Measurements from ENCODE around the gene CLDN5.
"Not testable (repeated sequence)": the region's sequence is repeated elsewhere in the genome, so short reads cannot be mapped to it uniquely, and the experiment has no call there.

CLDN5 gene

DNA sequence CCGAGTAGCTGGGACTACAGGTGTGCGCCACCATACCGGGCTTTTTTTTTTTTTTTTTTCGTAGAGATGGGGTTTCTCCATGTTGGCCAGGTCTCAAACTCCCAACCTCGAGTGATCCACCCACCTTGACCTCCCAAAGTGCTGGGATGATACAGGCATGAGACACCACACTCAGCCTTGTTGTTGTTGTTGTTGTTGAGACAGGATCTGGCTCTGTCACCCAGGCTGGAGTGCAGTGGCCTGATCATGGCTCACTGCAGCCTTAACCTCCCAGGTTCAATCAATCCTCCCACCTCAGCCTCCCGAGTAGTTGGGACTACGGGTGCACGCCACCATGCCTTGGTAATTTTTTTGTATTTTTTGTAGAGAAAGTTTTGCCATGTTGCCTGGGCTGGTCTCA lies 23.4 kb upstream of the CLDN5 start:
- no peak for DNase-seq

DNA sequence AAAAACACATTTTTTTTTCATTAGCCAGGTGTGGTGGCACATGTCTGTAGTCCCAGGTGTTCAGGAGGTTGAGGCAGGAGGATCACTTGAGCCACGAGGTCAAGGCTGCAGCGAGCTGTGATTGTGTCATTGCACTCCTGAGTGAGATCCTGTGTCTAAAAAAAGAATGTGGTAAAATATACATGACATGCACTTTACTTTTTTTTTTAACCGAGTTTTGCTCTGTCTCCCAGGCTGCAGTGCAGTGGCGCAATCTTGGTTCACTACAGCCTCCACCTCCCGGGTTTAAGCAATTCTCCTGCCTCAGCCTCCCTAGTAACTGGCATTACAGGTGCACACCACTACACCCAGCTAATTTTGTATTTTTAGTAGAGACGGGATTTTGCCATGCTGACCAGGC lies 22.5 kb upstream of the CLDN5 start:
- DNase-seq, result no peak

DNA sequence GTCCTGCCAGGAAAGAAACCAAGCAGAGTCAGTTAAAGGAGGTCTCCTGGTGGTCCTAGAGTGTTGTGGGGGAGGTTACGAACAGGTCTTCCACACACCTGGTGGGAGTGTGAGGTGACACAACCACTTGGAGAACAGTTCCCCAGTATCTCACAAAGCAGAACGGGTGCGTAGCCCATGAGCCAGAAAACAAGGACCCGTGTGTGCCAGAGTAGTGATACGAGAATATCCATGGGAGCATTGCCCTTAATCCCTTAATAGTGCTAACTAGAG lies 21.7 kb upstream of the CLDN5 start:
- no peak for DNase-seq

GRCh38 chr22:19543970-19544708 lies 19.9 kb upstream of the CLDN5 start:
- no peak for DNase-seq

DNA sequence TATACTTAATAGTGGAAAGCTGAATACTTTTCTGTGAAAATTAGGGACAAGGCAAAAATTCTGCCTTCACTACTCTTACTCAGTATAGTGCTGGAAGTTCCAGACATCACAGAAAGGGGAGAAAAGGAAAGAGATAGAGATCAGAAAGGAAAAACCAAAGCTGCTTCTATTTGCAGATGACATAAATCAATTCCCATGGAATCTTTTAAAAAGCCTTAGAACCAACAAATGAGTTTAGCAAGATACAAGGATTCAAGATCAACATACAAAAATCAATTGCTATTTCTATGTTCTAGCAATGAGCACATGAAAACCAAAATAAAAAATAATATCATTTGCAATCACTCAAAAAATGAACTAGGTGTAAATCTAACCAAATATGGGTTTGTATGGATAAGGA lies 16.2 kb upstream of the CLDN5 start:
- no peak for DNase-seq

DNA sequence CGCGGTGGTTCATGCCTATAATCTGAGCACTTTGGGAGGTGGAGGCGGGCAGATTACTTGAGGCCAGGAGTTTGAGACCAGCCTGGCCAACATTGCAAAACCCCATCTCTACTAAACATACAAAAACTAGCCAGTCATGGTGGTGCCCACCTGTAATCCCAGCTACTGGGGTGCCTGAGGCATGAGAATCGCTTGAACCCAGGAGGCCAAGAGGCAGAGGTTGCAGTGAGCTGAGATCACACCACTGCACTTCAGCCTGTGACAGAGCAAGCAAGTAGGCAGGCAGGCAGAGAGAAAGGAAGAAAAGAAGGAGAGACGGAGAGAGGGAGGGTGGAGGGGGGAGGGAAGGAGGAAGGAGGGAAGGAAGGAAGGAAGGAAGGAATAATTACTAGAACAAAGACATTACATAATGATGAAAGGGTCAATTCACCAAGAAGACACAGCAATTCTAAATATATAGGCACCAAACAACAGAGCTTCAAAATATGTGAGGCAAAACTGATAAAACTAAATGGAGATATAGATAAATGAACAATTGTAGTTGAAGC lies 13.8 kb upstream of the CLDN5 start:
- no peak for DNase-seq

DNA sequence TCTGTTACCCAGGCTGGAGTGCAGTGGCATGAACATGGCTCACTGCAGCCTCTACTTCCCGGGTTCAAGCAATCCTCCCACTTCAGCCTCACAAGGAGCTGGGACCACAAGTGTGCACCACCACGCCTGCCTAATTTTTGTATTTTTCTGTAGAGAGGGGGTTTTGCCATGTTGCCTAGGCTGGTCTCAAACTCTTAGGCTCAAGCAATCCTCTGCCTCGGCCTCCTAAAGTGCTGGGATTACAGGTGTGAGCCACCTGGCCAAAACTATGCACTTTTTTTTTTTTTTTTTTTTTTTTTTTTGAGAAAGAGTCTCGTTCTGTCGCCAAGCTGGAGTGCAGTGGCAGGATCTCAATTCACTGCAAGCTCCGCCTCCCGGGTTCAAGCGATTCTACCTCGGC lies 12.4 kb upstream of the CLDN5 start:
- no peak for DNase-seq

DNA sequence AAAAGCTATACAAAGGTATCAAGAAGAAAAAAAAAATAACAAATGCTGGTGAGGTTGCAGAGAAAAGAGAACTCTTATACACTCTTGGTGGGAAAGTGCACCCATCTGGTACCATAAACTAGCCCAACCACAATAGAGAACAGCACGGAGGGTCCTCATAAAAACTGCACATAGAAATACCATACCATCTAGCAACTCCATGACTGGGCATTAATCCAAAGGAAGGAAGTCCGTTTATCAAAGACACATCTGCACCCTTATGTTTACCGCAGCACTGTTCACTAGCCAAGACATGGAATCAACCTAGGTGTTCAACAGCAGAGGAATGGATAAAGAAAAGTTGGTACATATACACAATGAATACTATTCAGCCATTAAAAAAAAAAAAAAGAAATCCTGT lies 10.8 kb upstream of the CLDN5 start:
- DNase-seq, result no peak

- no peak for DNase-seq
These were observed 9.6 kb upstream of the CLDN5 start for GRCh38 chr22:19533857-19534256.

GRCh38 chr22:19533049-19533626 lies 8.9 kb upstream of the CLDN5 start:
- no peak for DNase-seq

DNA sequence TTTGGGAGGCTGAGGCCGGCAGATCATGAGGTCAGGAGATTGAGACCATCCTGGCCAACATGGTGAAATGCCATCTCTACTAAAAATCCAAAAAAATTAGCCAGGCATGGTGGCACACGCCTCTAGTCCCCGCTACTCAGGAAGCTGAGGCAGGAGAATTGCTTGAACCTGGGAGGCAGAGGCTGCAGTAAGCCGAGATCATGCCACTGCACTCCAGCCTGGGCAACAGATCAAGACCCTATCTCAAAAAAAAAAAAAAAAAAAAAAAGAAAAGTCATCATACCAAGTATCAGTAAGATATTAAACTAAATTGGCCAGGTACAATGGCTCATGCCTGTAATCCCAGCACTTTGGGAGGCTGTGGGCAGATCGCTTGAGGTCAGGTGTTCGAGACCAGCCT lies 7.1 kb upstream of the CLDN5 start:
- not testable (repeated sequence) for DNase-seq

DNA sequence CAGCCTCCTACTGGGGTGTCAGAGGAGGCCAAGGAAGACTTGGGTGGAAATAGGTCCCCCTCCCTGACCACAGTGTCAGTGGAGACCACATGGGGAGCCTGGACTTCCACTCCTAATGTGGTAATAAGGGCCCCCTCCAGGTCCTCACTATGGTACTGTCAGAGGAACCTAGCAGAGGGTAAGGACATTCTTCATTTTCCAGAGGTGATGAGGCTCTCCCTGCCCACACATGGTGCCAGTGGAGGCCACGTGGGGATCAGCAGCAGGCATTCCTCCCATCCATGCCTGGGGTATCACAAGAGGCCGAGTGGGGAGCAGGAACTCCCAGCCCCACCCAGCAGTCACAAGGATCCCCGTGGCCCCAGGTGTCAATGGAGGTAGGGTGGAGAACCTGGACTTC lies 6.5 kb upstream of the CLDN5 start:
- no peak for DNase-seq

GRCh38 chr22:19529811-19530210 lies 5.6 kb upstream of the CLDN5 start:
- DNase-seq, result no peak

DNA sequence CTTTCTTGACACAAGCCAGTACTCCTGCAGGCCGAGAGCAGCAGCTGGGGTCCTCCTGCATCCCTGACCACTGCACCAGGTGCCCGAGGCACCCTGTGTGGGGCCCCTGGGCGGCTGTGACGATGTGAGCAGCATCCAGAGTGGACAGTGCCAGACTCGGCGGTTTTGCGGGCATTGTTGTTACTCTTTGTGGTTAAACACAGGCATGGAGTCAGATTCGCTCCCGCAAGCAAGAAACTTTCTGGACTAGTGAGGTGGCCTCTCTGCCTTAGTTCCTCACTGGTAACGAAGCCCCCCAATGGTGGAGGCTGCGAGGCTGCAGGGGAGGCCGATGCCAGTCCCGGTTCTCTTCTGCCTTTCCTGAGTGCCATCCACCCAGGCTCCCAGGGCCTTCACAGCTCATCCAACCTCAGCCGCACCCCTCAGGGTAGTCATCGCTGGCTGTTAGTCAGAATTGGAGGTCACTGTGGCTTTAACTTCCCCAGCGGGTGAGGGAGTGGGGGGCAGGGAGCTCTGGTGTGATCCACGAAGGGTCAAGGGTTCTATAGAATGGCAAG lies 3.7 kb upstream of the CLDN5 start:
- no peak for DNase-seq

DNA sequence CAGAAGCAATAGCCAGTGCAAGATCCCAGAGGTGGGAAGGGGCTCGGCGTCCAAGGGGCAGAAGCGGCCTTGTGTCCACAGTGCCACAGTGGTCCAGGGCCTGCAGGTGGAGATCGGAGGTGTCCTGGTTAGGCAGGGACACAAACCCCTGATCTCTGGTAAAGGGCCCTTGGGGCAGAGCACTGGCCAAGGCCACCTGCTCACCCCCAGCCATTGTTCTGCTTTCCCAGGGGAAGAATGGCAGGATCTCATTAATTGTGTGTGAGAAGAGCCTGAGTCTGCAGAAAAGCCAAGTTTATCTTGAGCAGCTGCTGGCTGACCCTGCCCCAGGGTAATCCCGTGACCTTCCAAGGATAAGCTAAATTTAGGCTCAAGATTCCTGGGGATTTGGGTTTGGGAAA lies 3.1 kb upstream of the CLDN5 start:
- DNase-seq, result no peak

- DNase-seq, result no peak
These were observed 2.5 kb upstream of the CLDN5 start for GRCh38 chr22:19526702-19527111.

- DNase-seq, result no peak
These were observed 2.0 kb upstream of the CLDN5 start for GRCh38 chr22:19526076-19526701.

DNA sequence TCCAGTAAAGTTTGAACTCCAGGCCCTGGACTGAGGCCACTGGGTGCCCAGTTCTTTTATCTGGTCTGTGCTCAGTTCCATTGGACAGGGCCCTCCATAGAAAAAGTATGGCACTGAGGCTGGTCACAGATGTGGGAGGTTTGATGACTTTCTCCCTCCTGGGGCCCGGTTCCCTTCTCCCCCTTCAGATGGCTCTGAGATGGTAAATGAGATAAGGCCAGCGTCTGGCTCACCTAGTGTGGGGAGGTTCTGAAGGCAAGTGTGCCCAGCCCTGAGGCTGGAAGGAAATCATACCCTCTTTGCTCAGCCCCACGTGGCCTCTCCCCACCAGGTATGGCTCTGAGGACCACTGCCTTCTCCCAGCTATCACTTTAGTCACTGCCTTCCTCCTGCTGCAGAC lies 1.5 kb upstream of the CLDN5 start:
- no peak for DNase-seq

DNA sequence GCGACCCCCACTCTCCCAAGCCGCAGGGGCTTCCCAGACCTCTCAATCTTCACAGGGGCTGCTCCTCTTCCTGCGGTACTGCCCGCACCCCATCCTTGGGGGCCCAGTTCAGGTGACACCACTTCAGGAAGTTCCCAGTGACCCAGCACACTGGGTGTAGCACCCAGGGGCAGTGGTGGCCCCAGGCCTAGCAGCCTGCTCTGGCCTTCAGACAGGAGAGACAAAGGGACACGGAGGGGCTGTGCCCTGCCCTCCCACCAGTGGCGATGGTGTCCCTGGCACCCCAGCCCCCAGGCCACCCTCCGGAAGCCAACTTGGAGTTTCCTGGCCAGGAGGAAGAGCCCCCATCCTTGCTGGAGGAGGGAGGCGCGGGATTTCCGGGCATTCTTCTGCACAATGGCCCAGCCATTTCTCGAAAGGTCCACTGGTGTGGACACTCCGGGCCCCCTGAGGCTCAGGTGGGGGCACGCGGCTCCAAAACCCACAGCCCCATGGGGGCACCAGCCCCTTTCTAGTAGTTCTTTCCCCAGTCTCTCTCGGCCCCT lies 978 bp upstream of the CLDN5 start:
- no peak for DNase-seq

GRCh38 chr22:19523240-19524169 lies 705 bp downstream of the CLDN5 start:
- peak in 1 of 5 donors; percentile 28 for DNase-seq

DNA sequence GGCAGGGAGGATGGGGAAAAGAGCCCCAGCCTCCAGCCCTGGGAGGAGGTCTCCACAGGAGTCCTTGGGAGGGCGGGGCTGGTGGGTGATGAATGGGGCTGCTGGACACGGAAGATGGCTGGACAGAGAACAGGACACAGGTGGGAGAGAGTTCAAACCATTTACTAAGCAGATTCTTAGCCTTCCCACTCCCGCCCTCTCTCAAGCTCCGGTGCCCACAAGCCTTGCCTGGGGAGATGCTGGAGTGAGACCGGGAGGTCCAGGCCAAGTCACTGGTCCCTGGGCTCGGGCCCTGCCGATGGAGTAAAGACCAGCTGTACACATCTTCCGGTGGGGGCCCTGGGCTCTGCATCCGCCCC lies 1.4 kb downstream of the CLDN5 start:
- no peak for DNase-seq

GRCh38 chr22:19522190-19522880 lies 1.9 kb downstream of the CLDN5 start:
- no peak for DNase-seq

Measured in T-helper 1 cell (primary cell).